Stimulated activated CD4-positive, alpha-beta T cell treated with anti-CD3 and anti-CD28 coated beads, TNF-alpha, amount 100 ng/mL, for 4 hours (primary cell): ENCODE results near the gene ELOF1.

Source experiments
- DNase-seq, 3 experiments: peaks; one replicate each; pipeline ENCODE4 v3.0.0-alpha.2; 2020; ENCODE audit warnings: low read depth in 3 of 3

The ELOF1 gene

GRCh38 chr19:11535792-11536595 lies 23.0 kb downstream of the ELOF1 start:
- peak; percentile 68 to 82 (median 76) for DNase-seq

GRCh38 chr19:11534948-11535347 lies 24.1 kb downstream of the ELOF1 start:
- no peak for DNase-seq

- no peak for DNase-seq
Observed at GRCh38 chr19:11534538-11534937, 24.5 kb downstream of the ELOF1 start.

- peak in 1 of 3 experiments; percentile 9 for DNase-seq
Observed at GRCh38 chr19:11530432-11530831, 28.6 kb downstream of the ELOF1 start.

GRCh38 chr19:11528551-11529341 lies 30.3 kb downstream of the ELOF1 start, which contains the start of gene ECSIT:
Gene ECSIT (minus strand): TSS chr19:11529134. CDS start chr19:11519170, 9,964 bp downstream.
- DNase-seq = peak; percentile 83 to 87 (median 85)

GRCh38 chr19:11519138-11519537 lies 39.9 kb downstream of the ELOF1 start:
- no peak for DNase-seq

GRCh38 chr19:11513946-11514345 lies 45.1 kb downstream of the ELOF1 start:
- no peak for DNase-seq

GRCh38 chr19:11510444-11510843 lies 48.6 kb downstream of the ELOF1 start:
- DNase-seq = no peak

- DNase-seq = no peak
Observed at GRCh38 chr19:11507370-11508078, 51.5 kb downstream of the ELOF1 start.

GRCh38 chr19:11506967-11507366 lies 52.1 kb downstream of the ELOF1 start:
- no peak for DNase-seq

- no peak for DNase-seq
Observed at GRCh38 chr19:11506101-11506555, 52.9 kb downstream of the ELOF1 start.

- peak; percentile 87 to 93 (median 93) for DNase-seq
Observed at GRCh38 chr19:11505504-11506100, 53.4 kb downstream of the ELOF1 start, which contains the start of gene ZNF653. Gene ZNF653 (minus strand): TSS chr19:11505839. CDS start chr19:11505786, 53 bp downstream.

GRCh38 chr19:11505032-11505503 lies 54.0 kb downstream of the ELOF1 start:
- peak; percentile 92 to 95 (median 94) for DNase-seq

- no peak for DNase-seq
Observed at GRCh38 chr19:11504502-11505031, 54.5 kb downstream of the ELOF1 start.
